HG03460 (cell line): ENCODE data around the gene CATSPER3.

Experiments used
- ATAC-seq: cut with Tn5 transposase; IDR thresholded peaks from one replicate; pipeline ENCODE4 v1.9.1; 2021; ENCODE audit not compliant: unreplicated experiment

The CATSPER3 gene

DNA sequence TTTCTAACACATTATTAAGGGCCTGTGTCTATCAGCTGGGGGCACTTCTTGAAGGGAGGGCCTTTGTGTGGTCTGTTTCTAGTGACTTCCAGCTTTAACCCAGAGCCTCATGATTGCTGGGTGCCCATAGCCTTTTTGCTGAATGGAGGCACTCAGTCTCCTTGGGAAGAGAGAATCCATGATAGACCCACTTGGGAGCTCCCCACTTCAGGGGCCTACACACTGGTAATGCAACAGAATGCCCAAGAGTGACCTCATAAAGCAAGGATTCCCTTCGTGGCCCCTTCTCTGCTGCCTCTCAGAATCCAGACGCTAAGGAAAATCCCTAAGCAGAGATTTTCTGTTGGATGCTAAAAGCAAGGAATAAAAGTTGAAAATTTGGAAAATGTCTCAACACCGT, at the start of gene CATSPER3:
Gene CATSPER3 (plus strand): TSS at position 301 of the 400 bp plus-strand sequence. CDS start 85 bp downstream, at position 386.
- no peak for ATAC-seq

DNA sequence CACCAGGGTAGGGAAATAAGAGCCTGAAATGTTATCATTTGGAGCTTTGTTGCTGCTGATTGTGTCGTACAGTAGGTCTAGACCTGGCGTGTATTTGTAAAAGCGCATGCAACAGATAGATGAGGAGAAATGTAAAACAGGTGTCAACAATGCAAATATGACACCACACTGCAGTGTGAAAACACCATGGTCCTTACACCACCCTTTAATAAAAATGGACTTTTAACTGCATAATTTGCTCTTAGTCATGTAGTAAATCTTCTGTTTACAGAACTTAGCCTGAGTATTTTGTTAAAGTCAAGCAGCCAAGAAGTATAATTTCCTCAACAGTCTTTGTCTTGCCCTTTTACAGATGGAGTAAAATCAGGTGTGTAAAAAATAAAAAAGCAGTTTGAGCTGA, 48.8 kb upstream of the CATSPER3 start:
- ATAC-seq: no peak

DNA sequence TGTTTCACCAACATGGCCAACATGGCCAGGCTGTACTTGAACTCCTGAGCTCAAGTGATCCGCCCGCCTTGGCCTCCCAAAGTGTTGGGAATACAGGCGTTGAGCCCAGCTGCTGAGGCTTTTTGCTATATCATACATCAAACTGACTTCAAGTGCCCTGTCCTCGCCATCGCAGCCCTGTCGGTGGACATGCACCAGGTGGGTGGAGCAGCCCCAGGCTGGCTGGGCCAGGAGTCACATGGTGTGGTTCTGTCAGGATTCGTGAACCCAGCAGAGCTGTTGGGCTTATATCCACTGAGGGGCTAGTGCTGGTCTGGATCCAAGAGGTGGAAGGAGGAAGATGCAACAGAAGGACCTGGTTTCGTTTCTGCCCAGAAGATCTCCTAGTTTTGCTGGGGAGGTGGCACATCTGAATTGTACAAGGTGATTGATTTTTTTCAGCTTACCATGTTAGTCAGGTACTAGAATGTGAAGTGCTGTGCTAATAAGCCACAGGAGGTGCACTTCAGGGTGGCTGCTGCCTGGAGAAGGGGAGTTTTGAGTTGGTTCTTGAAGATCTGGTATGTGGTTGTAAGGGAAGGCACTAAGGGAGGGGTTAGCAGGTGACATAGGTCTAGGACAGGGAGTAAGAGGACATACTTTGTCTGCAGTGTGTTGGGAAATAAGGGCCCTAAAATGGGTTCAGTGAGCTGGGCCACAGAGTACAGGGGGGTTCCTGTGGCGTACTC, 46.7 kb upstream of the CATSPER3 start:
- no peak for ATAC-seq

DNA sequence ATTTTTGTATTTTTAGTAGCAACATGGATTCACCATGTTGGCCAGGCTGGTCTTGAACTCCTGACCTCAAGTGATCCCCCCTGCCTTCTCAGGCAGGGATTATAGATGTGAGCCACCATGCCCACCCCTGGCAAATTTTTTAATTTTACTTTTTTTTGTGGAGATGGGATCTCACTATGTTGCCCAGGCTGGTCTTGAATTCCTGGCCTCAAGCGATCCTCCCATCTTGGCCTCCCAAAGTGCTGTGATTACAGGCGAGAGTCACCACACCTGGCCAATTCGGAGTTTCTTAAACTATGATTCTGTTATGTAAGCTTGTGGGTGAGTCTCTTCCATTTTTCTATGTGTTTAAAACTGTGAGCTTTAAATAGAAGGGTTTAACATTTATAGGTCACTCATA, 35.2 kb upstream of the CATSPER3 start:
- ATAC-seq: no peak

DNA sequence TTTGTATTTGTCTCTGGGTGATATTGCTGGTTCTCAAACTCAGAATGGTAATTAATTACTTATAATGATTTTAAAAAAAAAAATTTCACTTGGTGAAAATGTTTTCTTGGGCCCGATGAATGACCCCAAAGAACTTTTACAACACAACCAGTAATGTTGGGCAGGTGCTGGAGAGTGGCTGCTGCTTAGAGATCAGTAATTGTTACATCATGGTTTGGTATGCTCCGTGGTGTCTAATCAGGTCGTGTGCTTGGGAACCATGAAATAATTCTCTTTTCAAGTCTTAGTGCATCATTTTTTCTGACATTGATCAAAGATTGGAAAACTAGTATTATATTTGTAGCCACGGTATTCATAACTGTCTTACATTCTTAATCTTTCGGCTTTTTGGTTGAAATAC, 33.5 kb upstream of the CATSPER3 start:
- no peak for ATAC-seq

DNA sequence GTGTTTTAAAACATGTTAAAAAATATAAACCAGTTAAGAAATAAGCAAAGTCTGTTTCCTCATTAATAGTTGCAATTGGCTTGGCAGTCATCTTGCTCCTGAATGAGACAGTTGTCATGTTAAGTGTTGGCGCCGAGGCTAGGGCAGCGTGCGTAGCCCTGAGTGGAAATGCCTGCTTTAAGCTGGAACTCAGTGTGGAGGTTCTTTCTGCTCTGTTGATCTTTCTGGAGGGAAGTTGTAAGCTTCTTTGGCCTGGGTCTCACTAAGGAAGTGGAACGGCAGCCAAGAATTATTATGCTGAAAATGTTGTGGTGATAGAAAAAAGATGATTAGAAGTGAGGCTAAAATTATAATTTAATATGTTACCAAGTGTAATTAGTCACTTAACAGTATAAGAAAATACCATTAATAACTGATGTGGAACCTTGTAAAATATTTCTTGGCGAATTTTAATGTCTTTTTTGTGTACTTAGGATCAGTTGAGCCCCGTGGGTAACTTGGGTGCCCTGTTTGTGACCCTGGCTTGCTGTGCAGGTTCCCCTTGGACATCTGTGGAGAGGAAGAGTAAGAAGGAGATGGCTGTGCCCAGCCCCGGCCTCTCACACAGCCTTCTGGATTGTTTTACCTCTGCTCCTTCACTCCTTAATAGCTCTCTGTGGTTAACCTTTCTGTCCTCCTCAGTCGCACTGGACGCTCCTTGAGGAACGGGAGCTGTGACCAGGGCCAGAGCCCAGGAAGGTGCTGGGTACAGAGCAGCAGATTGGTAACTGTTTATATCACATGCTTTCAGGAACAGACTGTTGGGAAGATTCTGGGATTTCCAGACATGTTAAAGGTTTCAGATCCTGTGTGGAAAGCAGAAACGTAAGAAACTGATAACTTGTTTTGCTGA, 31.8 kb upstream of the CATSPER3 start:
- ATAC-seq: no peak

DNA sequence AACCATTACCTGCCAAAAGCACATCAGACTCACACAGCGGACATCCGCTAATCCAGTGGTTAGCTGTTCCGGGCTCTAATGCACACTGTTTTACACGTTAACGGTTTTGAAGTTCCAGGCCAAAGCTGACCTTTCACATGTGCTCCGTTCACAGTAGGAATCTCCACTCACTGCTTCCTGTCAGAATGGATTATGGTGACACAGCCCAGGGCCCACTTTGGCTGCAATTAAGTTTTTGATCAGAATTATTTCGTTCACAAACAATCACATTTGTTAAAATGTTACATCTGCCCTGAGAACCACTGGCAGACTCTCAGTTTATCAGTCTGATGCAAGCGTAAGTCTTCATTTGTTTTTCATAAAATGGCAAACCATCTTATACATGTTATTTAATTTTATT, 30.2 kb upstream of the CATSPER3 start:
- ATAC-seq: no peak

DNA sequence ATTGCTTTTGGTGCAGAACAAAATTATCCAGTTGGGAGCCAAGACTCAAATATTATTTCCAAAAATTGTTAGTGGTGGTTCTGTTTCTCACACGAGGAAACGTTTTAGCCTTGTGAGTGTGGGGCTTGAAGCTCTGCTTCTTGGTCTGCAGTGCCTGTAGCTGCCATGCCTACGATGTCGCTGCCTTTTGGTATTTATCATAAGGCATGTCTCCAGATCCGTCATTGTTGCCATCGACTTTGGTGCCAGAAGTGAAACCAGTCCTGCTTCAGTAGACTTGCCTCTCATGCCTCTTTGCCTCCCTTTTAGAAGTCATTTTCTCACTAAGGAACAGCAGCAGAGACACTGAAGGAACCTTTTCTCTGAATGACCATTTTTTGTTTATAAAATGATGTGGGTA, 29.7 kb upstream of the CATSPER3 start:
- no peak for ATAC-seq

DNA sequence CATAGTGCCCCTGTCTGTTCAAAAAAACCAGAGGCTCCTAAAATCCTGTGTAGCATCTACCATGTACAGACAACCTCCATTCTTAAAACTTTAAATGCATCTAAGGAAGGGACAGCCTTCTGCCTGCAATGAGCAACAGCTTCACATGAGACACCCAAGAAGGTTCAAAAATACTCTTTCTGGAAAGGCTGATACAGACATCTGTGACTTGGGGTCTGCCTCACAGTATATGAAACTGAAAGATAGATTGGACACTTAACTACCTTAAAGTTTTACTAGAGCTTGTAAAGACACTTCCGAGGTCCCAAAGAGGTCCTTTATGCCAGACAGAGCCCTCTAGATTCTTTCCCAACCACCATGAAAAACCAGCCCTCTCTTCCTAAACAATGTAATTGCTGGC, 28.2 kb upstream of the CATSPER3 start:
- no peak for ATAC-seq

DNA sequence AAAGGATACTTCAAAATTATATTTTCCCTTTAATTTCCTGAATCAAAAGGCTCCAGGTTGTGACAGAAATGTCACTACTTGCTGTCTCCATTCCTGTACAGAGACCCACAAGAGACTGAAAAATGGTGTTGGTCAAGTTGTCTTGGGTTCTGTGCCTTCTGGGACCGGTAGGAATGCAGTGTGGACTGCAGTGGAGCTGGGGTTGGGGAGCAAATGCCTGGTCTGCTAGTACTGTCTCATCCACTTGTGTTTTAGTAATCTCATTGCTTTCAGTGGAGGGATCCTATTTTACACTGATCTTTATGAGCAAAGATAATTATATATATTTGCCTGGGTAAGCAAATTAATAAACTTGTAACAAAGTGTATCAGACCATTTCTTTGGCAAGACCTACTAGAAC, 24.2 kb upstream of the CATSPER3 start:
- no peak for ATAC-seq

DNA sequence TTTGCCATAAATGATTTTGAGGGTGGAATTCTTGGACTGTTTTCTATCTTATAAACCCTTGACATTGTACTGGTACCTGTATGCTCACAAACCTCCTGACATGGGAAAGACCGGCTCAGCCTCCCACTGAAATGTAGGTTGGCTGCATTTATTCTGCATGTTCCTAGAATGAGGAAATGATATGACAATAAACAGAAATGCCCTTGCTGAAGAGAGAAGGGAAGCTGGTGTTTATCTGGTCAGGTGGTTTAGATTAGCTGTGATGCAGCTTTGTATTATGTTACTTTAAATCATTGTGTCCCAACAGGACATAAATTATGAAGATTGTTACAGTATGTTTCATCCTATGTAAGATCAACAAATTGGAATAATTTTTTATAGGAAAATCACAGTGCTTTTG, 23.1 kb upstream of the CATSPER3 start:
- ATAC-seq: no peak

DNA sequence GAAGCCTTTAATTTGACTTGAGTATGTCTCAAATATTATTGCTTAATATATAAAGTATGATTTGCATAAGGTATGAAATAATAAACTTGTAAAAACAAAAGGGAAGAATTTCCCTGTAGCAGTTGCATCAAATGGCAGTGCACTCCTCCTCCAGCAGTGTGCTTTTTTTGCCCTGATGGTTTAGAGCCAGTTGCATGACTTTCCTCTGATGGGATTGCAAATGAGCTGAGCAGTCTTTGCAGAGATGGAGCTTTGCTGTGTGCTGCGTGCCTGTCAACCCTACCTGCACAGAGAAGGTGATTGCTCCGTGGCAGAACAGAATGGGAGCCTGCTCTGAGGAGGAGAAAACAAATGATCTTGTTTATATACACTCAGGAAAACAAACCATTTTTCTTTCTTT, 22.7 kb upstream of the CATSPER3 start:
- ATAC-seq: no peak

DNA sequence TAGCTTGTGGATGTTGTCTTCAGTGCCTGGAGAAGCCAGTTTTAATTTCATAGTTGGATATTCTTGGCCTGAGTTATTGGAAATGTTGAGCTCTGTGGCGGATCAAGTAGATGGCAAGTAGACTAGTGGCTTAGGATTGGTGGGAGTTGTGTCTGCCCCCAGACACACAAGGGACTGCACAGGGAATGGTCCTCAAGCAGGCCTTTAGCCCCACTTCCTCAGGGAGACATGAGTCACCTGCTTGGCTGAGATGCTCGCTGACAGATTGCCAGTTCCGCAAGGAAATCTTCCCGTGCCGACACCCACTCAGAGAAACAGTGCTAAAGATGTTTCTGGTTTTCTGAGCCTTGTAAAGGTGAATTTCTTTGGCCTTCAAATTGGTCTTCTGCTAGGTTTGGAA, 18.8 kb upstream of the CATSPER3 start:
- ATAC-seq: no peak

DNA sequence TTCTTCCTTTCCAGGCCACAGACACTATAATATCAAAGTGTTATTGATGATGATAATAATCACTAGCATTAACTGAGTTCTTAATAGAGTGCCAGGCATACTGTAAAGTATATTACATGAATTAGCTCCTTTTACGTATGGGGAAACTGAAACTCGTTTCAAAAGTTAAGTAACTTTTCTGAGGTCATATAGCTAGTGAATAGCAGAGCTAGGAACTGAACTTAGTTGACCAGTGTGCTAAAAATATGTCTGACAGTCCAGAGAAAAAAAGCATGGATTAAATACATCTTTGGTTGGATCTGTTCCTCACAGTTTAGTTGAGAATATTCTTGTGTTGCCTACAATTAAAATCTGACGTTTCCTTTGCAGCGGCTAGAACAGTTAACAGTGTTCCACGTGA, 18.4 kb upstream of the CATSPER3 start:
- no peak for ATAC-seq

DNA sequence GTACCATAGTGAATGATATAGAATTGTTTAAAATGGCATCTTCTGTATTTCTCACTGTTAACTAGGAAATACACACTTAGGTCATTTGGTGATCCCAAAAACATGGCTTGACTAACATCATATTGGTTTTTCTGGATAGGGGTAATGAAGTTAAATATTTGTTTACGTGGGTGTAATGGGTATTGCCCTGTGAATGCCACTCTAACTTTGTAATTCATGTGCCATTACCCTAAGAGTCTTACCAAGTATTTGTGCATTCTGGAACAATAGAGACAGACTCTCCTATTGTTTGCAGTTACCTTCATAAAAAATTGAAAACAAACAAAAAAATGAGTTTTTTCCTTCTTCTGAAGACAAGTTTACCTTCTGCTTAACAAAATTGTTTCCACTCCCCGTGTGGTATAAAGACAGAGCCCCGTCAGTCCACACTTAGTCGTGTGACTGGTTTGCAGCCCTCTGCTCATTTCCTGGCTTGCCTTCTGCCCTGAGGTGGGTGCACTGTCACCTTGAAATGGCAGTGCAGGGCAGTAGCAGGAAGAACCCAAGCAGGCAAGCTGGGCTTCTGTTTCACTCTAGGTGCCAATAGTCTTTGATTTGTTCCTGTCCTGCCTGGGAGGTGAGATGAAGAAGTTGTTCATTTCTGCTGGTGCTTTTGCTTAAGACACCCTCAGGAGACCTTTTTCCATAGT, 9.6 kb upstream of the CATSPER3 start:
- ATAC-seq: no peak

DNA sequence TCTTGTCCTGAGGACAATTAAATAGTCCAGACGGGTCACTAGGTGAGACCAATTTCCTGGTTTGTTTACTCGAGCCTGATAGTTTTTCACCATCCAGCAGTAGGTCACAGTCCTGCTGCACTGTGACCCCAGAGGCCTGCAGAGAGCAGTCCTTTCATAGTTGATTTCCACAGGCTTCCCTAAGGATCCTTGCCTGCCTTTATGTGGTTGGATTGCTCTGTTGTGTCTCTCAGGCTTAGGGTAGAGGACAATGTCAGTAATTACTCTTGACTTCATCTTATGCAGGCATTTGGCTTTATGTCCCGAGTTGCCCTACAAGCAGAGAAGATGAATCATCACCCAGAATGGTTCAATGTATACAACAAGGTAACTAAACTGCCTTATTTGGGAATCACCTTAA, 9.0 kb upstream of the CATSPER3 start:
- ATAC-seq: no peak

DNA sequence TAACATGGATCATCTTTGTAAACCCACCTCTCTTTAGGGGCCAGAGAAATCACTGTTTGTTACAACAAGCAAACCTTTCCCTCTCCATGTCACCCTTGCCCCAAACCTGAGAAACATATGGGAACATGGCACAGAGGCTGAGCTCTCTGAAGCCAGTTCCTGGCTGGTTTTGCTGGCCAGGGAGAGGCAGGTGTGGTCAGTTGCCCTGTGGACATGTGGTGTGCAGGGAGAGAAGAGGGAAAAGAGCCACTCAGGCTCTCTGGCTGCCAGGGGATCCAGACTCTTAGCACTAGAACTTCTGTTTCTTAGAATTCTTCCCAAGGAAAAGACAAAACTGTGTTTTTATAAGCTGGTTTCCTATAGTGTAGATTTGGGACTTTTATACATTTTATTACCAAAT, 4.6 kb upstream of the CATSPER3 start:
- ATAC-seq: no peak

DNA sequence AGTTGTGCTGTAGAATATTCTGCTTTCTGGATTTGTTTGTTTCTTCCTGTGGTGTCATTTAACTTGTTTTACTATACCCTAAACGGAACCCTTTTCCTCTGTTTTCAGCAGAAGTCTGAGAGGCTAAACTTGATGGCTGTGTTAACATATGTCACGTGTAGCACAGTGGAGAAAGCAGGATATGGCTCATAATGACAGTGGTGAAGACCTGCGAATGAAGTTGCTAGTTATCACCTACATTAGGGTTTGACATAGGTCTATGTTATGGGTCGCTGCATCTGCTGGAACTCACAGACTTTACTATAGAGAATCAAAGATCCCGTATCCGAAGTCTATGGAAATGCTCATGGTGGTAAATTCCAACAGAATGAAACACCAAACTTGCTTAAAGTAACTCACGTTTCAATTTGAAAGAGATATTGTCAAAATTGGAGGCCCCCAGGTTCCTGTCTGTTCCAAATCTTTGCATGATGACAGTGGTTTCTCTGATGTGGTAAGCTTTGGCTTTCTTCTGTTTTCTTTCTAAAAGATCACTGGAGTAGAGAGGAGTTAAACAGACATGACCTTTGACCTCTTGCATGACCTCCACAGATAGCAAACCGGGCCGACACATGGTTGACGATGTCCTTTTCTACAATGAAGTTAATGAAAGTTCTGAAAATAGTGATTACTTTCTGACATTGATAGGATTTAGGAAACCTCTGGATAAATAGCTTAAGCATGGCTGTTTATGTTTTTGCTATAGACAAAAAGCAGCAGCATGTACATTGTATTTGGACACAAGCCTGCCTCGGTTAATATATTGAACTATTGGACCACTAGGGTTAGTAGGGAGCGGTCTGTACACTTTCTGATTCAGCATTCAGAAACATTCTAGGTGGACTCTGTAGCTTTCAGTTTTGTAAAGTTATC, 3.1 kb upstream of the CATSPER3 start:
- no peak for ATAC-seq

DNA sequence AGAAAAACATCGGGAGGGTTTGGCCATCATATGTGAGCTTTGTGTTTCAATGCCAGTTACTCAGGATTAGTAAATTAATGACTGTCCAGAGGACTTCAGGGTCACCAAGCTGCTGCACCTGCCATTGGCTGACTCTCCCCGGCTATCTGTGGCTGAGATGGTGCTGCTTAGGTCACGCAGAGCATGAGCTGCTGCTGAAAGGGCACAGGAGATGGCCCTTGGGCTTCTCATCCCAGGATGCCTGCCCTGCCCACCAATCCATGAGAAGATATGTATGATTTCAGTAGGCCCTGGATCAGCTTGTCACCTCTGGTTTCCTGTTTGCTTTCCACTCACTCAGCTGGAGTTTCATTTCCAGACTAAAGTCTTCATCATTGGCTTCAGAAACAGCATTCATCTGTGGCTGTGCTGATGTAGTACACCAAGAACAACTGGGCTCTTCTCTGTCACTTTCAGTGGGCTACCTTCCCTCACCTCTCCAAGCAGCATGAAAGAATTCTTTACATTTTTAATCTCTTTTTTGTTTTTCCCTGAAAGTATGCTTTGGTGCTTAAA, 2.4 kb upstream of the CATSPER3 start:
- ATAC-seq: no peak

DNA sequence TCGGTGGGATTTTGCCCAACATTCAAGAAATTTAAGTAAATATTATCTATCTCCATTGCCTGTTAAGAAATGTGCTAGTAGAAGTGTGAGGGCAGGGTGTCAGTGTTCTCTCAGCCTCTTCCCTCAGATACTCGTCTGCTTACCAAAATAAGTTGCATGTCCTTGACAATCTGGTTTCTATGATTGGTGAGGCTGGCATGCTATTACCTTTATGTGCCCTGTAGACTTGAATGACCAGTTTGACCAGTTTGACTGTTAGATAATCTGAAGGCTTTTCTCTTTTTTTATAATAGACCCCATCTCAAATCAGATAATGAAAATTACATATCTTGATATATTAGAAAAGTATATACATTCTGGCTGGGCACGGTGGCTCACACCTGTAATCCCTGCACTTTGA, 348 bp downstream of the CATSPER3 start:
- no peak for ATAC-seq
